ENCODE results near the gene MC2R.
"Not testable (repeated sequence)": the region's sequence is repeated elsewhere in the genome, so short reads cannot be mapped to it uniquely, and the experiment has no call there.

Gene MC2R

GRCh38 chr18:13893418-13893760, 21.9 kb downstream of the MC2R start:
- DNase-seq (no peak), ATAC-seq (no peak)

DNA sequence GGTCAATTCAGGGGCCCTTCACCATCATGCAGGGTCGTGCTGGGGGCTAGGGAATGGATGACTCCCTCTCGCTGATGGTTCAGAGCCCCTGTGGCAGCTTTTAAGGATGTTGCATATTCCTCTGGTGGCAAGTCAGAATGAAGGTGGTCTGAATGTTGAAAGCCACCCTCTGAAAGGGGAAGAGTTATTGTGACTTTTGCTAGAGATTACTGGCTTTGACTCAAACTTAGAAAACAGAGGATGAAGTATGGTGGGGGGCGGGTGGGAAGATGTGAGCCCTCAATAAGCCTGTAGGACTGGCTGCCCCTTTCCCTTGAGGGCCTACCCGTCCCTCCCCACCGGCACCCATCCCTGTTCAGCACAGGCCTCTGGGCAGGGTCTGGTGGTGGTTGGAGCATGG, 23.2 kb downstream of the MC2R start:
- no peak for ATAC-seq
- no peak for DNase-seq

- no peak for ATAC-seq
- no peak for DNase-seq
Measured at GRCh38 chr18:13890761-13891361, 24.5 kb downstream of the MC2R start.

DNA sequence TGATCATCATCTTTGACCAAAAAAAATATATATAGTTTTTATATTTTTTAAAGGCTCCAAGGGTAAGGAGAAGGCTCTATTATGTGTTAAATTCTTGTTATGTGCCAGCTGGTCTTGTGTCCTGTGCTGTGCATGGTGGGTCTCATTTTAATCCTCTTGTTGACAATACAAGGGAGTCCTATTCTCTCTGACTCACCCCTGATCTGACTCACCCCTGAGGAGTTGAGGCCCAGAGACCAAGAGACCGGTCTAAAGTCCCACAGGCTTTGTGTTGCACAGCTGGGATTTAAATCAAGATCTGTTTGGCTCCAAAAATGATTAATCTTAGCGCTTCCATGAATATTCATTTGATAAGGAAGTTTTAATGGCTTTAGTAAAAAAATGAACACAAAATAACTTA, 25.7 kb downstream of the MC2R start:
- DNase-seq = no peak
- no peak for ATAC-seq

- DNase-seq (no peak), ATAC-seq (no peak)
Measured at GRCh38 chr18:13888191-13888716, 27.1 kb downstream of the MC2R start.

DNA sequence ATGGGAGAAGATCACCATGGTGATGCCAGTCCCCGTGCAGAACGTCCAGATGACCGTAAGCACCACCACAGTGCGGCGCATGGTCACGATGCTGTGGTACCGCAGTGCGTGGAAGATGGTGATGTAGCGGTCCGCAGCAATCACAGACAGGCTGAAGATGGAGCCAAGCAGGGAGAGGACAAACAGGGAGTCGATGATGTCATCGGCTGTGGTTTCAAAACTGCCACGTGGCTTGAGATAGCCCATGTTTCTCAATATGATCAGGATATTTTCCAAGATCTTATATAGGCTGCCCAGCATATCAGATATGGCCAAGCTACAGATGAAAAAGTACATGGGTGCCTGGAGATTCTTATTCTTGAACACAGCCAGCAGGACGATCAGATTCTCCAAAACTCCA, 30.3 kb downstream of the MC2R start:
- no peak for ATAC-seq

DNA sequence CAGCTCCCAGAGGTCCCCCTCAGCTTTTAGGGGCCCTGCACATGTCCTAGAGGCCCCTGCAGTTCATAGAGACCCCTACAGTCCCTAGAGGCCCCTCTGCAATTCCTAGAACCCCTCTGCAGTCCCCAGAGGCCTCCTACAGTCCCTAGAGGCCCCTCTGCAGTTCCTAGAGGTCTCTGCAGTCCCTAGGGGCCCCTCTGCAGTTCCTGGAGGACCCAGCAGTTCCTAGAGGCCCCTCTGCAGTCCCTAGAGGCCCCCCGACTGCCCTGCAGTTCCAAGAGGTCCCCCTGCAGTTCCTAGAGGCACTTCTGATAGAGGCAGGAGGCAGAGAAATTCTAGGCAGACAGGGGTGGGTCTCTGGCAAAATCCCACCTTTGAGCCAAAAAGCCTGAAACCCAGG, 35.4 kb downstream of the MC2R start:
- ATAC-seq (no peak), DNase-seq (no peak)

More for the DNA sequence above, 30.3 kb downstream of the MC2R start:
- DNase-seq = no peak

DNA sequence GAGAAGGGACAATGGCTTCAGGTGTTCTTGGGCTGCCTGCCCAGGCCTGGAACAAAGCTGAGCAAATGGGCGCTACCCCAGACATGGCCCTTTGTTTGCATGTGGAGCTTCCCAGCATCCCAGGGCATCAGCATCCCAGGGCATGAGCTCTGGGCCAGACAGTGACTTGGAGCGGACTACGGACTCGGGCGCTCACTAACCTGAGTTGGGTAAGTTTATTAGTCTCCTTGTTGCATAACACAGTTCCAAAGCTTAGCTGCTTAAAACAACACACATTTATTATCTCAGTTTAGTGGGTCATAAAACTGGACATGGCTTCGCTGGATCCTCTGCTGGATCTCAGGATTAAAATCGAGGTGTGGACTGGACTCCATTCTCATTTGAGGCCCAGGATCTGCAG, 35.8 kb downstream of the MC2R start:
- no peak for ATAC-seq
- DNase-seq = no peak

GRCh38 chr18:13878857-13879256, 36.5 kb downstream of the MC2R start:
- no peak for ATAC-seq
- DNase-seq = no peak

GRCh38 chr18:13877157-13877556, 38.2 kb downstream of the MC2R start:
- no peak for ATAC-seq
- DNase-seq = no peak

GRCh38 chr18:13874558-13874957, 40.8 kb downstream of the MC2R start:
- DNase-seq = no peak
- no peak for ATAC-seq

DNA sequence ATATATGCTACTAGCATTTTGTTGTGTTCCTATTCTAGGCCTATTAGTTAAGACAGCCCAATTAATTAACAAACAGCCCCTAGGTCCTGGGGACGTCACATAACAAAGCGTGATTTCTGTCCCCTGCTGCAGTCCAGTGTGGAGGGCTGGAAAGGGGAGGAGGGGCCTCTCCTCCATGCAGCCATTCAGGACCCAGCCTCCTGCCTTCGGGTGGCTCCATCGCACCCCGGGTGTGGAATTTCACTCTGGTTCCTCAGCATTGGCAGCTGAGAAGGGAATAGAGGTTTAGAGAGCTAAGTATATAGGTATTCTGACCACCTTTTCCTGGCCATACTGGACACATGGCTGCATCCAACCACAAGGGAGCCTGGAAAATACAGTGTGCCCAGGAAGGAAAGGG, 42.4 kb downstream of the MC2R start:
- DNase-seq = no peak
- no peak for ATAC-seq

- no peak for ATAC-seq
- DNase-seq = no peak
Measured at GRCh38 chr18:13872373-13872772, 43.0 kb downstream of the MC2R start.

GRCh38 chr18:13871701-13872100, 43.6 kb downstream of the MC2R start:
- no peak for ATAC-seq
- no peak for DNase-seq

DNA sequence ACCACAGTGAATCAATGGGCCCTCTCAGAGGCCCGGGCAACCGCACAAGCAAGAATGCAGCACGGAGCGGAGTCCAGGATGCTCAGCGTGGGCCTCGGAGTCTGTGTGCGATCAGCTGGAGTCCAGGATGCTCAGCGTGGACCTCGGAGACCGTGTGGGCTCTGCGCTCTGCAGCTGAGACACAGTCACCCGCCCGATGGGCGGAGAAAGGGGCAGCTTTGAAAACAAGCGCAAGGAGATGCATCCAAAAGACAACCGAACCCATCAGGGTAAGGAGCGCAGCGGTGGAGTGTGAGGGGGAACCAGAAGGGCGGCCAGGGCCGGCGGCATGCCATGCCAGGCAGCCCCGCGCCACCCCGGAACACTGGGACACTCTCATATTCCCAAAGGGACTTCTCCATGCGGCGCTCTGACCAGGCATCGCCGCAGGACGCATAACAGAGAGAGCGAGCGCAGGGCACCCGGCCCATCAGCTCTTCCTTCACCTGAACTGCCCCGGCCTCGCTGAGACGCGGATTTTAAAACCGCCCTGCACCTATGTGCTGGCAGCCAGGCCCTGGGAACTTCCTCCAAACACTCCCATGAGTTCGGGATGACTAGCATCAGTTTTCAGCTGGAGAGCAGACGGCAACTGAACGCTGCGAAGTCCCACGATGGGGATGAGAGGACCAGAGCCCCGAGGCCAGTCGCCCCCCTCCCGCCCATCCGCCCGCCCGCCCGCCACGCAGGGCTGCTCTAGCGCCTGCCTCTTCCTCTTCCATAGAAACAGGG, 46.6 kb downstream of the MC2R start:
- ATAC-seq = no peak

DNA sequence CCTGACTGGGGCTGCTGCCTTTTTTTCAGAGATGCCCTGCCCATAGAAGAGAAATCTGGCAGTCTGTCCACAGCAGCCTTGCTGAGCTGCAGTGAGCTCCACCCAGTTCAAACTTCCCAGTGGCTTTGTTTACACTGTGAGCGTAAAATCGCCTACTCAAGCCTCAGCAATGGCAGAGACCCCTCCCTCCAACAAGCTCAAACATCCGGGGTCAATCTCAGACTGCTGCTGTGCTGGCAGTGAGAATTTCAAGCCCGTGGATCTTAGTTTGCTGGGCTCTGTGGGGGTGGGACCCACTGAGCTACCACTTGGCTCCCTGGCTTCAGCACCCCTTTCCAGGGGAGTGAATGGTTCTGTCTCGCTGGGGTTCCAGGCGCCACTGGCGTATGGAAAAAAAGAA, 52.4 kb downstream of the MC2R start:
- not testable (repeated sequence) for DNase-seq, ATAC-seq

More for the DNA sequence above, 46.6 kb downstream of the MC2R start:
- no peak for DNase-seq

GRCh38 chr18:13849791-13850190, 65.5 kb downstream of the MC2R start:
- DNase-seq (no peak), ATAC-seq (no peak)

DNA sequence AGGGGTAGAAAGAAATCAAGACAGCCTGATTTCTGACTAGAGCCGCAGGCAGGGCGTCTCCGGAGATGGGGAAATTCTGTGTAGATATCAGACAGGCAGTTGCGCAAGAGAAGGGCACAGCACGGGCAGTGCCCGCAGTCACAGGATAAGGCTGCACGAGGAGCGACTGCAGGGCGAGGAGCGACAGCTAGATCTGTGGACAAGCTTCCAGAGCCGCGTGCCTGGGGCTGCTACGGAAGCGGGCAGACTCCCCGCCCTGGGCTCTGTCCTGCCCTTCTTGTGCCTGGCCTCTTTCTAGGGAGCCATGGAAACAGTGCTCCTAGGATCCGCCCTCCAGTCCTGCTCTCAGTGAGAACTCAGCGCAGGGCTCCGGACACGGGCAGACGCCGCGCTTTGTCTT, 78.8 kb downstream of the MC2R start:
- DNase-seq (no peak), ATAC-seq (no peak)

DNA sequence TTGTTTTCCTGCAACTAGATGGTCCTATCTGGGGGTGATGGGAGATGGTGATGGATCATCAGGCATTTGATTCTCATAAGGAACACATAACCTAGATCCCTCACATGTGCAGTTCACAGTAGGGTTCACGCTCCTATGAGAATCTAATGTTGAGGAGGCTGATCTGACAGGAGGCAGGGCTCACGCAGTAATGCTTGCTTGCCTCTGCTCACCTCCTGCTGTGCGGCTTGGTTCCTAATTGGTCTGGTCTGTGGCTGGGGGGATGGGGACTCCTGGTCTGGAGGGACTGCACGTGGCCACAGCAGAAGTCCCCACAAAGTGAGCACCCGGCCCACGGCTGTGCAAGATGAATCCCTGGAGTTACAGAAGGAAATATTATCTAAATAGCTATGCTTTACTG, 80.1 kb downstream of the MC2R start:
- DNase-seq (no peak), ATAC-seq (no peak)

- DNase-seq (no peak), ATAC-seq (no peak)
Measured at GRCh38 chr18:13834496-13835015, 80.8 kb downstream of the MC2R start.

All from stimulated activated naive CD8-positive, alpha-beta T cell treated with anti-CD3 and anti-CD28 coated beads, Interleukin-15, Interleukin-2, amounts not matched to agents 100 U/mL and 50 U/mL, for 24 hours (primary cell).